Stimulated activated CD4-positive, alpha-beta T cell treated with anti-CD3 and anti-CD28 coated beads, Interleukin-12 subunit alpha, Interleukin-12 subunit beta, amount 100 ng/mL, for 24 hours (primary cell): ENCODE data around the gene SLC27A5.
A peak's percentile ranks its signal among the peaks of the same experiment; 100 is the strongest.
"Not testable (repeated sequence)": the region's sequence is repeated elsewhere in the genome, so short reads cannot be mapped to it uniquely, and the experiment has no call there.

Source experiments
- DNase-seq, 2 experiments: peaks; one replicate each; pipeline ENCODE4 v3.0.0-alpha.2; 2020; ENCODE audit warnings: low read depth in 2 of 2

The SLC27A5 gene

DNA sequence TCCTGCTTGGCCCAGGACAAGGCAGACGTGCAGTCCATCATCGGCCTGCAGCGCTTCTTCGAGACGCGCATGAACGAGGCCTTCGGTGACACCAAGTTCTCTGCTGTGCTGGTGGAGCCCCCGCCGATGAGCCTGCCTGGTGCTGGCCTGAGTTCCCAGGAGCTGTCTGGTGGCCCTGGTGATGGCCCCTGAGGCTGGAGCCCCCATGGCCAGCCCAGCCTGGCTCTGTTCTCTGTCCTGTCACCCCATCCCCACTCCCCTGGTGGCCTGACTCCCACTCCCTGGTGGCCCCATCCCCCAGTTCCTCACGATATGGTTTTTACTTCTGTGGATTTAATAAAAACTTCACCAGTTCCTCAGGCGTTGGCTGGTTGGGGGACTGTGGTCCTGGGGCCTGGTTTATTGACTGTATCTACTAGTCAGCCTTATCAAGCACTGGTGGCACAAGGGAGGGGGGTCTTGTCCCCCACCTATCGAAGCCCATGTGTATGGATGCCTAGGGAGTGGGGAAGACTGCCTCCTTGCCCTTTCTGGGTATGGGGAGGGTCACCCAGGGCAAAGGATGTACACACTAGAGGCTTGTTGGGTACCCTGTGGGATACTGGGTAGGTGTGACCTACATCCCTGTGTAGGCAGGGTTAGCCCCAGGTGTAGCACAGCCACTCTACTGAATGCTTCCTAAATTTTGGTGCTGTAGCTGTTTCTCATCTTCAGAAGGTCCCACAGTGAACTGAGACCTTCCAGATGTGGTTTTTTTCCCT is 38.8 kb upstream of the SLC27A5 start:
- no peak for DNase-seq

DNA sequence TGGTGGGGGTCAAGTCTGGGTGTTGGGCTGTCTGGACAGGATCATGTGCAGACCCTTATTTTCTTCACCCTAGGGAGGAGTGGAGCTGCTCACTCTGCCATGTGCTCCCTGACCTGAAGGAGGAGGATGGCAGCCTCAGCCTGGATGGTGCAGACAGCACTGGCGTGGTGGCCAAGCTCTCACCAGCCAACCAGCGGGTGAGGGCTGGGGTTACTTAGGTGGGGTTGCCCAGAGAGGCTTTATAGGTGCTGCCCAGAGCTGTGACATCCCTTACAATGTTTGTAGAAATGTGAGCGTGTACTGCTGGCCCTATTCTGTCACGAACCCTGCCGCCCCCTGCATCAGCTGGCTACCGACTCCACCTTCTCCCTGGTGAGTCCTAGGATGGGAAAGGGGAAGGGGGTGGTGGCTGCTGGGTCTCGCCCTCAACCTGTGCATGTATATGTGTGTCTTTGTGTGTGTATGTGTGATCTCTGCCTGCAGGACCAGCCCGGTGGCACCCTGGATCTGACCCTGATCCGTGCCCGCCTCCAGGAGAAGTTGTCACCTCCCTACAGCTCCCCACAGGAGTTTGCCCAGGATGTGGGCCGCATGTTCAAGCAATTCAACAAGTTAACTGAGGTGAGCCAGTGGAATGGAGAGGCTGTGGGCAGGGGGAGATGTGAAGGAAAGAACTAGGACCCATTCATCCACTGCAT is 38.0 kb upstream of the SLC27A5 start:
- DNase-seq: no peak

DNA sequence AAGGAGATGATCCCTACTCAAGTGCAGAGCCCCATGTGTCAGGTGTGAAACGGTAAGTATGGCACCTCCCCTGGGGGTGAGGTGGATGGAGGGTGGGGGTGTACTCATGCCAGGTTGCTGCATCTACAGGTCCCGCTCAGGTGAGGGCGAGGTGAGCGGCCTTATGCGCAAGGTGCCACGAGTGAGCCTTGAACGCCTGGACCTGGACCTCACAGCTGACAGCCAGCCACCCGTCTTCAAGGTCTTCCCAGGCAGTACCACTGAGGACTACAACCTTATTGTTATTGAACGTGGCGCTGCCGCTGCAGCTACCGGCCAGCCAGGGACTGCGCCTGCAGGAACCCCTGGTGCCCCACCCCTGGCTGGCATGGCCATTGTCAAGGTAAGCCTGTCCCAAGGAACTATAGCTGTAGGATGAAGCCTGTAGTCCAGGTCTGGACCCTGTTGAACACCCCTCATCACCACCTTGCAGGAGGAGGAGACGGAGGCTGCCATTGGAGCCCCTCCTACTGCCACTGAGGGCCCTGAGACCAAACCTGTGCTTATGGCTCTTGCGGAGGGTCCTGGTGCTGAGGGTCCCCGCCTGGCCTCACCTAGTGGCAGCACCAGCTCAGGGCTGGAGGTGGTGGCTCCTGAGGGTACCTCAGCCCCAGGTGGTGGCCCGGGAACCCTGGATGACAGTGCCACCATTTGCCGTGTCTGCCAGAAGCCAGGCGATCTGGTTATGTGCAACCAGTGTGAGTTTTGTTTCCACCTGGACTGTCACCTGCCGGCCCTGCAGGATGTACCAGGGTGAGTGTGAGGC is 37.3 kb upstream of the SLC27A5 start:
- DNase-seq: no peak

DNA sequence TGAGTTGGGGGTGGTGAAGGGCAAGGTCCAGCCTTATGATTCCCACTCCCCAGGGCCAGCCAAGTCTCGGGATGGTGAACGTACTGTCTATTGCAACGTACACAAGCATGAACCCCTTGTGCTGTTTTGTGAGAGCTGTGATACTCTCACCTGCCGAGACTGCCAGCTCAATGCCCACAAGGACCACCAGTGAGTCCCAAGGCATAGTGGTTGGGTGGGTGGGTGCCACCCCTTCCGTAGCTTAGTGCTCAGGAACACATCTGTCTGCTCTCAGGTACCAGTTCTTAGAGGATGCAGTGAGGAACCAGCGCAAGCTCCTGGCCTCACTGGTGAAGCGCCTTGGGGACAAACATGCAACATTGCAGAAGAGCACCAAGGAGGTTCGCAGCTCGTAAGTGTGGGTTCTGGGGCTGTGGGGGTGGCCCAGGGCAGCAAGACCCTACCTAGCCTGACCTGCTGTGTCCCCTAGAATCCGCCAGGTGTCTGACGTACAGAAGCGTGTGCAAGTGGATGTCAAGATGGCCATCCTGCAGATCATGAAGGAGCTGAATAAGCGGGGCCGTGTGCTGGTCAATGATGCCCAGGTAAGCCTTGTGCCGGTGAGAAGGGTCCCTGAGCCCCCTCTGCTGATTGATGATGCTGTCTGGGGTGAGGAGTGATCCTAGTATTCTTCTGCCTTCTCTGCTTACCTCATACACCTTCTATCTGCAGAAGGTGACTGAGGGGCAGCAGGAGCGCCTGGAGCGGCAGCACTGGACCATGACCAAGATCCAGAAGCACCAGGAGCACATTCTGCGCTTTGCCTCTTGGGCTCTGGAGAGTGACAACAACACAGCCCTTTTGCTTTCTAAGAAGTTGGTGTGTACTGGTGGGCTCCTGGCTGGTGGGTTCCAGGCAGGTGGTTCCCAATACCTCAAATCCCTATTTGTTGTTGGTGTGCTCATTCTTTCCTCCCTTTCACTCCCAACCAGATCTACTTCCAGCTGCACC is 35.8 kb upstream of the SLC27A5 start:
- DNase-seq: no peak

DNA sequence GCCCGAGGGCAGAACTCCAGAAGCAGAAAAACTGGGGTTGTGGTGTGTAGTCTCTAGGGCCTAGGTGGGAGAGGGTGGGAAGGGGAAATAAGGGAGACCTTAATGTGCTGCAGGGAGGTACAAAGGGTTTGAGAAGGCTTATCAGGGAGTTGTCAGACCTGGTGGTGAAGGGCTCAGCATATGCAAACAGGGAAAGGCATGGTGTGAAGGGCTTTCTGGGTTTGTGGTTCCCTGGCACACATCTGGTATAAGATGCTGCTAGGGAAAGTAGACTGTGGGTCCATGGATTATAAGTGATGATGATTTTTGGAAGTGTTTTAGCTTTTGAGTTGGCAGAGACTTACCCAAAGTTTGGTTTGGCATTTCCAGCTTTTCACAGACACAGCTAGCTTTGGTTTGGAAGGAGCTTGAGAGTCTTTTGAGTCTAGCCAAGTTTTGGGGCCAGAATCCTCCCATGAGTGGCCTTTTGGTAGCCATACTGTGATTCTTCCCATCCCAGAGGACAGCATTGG is 34.3 kb upstream of the SLC27A5 start:
- DNase-seq: no peak

DNA sequence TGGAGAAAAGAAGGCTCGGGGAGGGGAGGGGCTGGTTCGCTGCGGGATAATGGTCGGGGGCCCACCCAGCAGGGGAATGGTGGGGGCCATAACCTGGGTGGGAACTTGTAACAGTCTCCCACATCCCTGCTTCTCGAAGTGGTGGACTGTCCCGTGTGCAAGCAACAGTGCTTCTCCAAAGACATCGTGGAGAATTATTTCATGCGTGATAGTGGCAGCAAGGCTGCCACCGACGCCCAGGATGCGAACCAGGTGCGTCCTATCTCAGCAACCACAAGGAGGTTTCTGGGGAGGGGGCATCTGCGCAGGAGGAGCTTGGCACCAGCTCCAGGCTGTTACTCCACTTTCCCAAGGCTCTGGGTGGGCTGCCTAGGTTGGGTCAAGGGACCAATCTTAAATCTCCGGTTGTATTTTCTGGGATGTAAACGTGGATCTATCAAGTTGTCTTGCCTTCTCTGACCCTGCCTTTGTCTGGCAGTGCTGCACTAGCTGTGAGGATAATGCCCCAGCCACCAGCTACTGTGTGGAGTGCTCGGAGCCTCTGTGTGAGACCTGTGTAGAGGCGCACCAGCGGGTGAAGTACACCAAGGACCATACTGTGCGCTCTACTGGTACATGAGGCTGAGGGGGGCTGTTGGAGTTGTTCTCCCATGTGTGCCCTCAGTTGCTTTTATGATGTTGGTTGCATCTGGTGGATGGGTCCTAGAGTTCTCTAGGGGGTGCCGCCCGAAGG is 33.7 kb upstream of the SLC27A5 start:
- no peak for DNase-seq

DNA sequence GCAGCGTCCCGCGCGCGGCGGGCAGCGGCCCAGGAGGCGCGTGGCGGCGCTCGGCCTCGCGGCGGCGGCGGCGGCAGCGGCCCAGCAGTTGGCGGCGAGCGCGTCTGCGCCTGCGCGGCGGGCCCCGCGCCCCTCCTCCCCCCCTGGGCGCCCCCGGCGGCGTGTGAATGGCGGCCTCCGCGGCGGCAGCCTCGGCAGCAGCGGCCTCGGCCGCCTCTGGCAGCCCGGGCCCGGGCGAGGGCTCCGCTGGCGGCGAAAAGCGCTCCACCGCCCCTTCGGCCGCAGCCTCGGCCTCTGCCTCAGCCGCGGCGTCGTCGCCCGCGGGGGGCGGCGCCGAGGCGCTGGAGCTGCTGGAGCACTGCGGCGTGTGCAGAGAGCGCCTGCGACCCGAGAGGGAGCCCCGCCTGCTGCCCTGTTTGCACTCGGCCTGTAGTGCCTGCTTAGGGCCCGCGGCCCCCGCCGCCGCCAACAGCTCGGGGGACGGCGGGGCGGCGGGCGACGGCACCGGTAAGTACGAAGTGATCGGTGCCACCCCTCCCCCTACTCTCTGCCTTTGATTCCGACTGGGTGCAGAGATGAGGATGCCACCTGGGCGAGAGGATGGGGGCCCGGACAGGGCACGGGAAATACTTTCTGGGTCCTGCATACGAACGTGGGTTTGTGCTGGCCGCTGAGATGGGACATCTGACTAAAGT is 32.9 kb upstream of the SLC27A5 start:
- peak in 1 of 2 experiments; percentile 55 for DNase-seq

DNA sequence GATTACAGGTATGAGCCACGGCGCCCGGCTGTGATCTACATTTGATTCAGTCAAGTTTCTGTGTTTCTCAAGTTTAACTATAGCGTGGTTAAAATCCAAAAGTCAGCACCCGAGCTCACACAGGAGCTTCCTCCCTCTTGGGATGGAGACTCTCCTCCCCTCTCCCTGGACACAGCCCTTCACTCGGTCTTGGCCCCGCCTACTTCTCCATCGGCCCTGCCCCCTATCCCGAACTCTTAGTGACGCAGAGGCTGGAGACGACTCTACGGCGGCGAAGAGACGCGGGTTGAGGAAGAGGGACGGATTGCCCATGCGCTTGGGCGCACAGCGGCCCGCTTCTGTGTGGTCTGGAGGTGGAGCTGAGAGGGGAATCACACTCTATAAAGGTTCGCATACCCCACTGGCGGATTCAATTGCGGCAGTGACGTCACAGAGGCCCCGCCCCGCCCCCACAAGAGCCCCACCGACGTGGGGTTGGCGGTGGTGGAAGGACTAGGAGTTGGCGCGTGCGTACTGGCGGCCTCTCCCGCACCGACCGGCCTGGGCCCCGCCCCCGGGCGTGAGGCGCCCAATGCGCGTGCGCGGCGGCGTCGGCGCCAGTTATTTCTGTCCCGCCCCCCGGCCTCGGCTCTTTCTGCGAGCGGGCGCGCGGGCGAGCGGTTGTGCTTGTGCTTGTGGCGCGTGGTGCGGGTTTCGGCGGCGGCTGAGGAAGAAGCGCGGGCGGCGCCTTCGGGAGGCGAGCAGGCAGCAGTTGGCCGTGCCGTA is 32.2 kb upstream of the SLC27A5 start, which contains the start of gene TRIM28:
Gene TRIM28, plus strand, starts transcription at position 239 of the 765 bp plus-strand sequence. CDS start 694 bp downstream, outside the sequence.
- peak; percentile 100 for DNase-seq

DNA sequence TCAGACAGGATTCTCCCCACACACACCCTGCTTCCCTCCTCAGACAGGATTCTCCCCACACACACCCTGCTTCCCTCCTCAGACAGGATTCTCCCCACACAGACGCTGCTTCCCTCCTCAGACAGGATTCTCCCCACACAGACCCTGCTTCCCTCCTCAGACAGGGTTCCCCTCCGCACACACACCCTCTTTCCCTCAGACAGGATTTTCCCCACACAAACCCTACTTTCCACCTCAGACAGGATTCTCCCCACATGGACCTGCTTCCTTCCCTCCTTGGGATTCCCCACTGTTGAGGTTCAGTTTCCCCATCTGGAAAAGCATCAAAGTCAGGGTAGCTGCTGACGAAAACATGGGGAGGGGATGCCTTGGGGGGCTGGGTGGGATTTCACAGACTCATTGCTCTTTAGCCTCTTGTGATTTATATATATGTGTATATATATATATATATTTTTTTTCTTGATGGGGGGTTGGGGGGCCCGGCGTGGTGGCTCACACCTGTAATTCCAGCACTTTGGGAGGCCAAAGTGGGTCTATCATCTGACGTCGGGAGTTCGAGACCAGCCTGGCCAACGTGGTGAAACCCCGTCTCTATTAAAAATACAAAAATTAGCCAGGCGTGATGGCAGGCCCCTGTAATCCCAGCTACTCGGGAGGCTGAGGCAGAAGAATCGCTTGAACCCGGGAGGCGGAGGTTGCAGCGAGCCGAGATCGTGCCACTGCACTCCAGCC is 31.0 kb upstream of the SLC27A5 start:
- DNase-seq: not testable (repeated sequence)

DNA sequence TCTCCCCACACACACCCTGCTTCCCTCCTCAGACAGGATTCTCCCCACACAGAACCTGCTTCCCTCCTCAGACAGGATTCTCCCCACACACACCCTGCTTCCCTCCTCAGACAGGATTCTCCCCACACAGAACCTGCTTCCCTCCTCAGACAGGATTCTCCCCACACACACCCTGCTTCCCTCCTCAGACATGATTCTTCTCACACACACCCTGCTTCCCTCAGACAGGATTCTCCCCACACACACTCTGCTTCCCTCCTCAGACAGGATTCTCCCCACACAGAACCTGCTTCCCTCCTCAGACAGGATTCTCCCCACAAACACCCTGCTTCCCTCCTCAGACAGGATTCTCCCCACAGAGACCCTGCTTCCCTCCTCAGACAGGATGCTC is 27.4 kb upstream of the SLC27A5 start:
- DNase-seq: not testable (repeated sequence)

DNA sequence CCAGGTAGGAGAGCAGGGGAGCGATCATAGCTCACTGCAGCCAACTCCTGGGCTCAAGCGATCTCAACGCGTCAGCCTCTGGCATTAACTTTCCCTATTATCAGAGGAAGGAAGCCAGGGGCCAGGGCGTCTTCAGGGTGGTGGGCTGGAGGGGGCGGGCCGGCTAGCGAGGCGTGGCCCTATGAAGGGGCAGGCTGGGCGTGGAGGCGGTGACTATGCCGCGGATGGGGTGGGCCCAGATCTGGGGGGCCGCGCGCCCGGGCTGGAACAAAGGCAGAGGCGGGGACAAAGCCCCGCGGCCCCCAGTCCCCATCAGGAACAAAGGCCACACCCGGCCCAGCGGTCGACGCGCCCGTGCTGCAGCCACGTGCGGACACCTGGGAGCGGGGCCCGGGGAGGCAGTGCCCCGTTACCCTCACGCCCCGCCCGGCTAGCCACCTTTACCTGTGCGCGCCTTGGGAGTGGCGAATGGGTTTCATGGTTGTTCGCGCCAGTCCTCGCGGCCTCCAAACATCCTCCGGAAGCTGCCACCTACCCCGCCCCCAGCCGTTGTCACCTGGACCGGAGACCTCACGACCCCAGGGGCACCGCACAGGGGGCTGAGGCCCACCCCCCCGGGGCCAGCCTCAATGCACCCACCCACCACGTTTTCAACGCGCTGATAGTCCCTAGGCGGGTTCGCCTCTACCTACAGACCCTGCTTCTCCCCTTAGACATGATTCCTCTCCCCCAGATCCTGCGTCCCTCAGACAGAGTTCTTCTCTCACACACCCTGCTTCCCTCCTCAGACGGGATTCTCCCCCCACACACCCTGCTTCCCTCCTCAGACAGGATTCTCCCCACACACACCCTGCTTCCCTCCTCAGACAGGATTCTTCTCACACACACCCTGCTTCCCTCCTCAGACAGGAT is 26.7 kb upstream of the SLC27A5 start:
- no peak for DNase-seq

DNA sequence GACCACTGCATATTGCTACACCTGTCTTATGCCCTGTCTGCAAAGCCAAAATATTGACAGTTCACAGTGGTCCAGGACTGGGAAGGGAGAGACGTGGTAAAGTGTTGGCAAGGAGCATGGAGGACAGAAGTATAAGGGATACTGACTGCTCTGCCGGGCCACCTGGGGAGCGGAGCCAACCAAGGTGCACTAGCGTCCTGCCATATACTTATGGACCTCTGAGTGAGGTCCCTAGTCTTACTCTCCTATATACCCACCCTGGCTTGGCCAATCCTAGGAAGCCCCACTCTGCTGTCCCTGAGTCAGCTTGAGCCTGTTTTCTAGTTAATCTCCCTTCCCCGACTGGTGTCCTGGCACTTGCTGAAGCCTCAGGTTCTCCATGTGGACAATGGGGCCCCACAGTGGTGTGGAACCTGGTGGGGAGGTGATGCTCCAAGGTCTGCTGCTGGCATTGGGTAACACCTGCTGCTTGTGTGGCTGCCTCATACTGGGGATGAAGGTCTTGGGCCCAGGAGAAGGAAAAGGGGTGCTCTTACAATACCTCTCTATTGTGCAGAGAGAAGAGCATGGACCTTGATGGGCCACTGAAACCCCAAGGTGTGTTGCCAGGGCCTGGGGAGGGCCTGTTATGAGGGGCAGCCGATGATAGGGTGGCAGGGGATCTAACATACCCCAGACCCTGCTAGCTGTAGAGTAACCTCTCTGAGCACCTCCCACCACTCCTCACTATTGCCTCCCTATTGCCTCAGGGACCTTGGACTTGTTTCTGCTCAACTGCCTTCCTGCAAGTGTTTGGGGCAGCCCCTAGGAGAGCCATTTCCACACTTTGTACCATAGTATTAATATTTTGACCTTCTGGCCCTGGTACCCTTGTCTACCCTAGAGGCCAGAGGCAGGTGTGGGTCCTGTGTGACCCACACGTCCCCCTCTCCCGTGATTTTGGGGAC is 25.3 kb upstream of the SLC27A5 start:
- DNase-seq: no peak

DNA sequence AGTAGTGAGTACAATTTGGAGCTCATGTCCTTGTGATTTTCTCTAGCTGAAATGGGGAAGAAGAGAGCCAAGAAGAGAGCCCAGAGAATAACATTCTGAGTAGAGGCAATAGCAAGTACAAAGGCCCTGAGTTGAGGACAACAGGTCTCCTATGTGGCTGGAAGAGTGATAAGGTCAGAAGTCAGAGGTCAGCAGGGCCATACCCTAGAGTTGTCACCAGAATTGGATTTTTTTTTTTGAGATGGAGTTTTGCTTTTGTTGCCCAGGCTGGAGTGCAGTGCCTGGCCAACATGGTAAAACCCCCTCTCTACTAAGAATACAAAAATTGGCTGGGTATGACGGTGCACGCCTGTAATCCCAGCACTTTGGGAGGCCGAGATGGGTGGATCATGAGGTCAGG is 24.1 kb upstream of the SLC27A5 start:
- DNase-seq: no peak

DNA sequence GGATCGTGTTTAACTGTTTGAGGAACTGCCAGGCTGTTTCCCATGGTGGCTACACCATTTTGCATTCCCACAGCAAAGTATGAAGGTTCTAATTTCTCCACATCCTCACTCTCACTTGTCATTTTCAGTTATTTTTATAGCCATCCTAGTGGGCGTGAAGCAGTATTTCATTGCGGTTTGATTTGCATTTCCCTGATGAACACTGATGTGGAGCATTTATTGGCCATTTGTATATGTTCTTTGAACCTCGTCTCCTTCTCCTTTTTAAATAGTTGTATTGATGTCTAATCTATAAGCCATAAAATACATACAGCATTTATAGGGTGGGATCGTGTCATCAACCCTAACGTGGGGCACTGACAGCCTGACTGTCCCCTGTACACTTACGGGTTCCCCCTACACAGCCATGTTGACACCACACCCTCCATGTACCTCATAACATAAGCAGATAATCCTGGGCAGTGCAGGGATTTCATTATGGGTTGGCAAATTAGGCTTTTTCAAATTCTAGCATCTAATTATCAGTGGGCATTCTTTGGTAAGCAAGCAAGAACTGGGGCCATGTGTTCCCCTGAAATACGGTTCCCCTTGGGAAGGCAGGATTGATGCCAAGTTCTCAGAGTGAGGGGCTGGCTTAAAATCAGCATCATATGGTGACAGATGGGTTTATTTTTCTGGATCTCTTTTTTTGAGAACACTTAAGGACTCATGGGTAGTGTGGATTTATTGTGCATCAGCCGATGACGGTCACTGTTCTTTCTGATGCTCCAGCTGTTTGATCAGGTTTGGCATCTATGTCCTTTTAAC is 19.4 kb upstream of the SLC27A5 start:
- DNase-seq: no peak

DNA sequence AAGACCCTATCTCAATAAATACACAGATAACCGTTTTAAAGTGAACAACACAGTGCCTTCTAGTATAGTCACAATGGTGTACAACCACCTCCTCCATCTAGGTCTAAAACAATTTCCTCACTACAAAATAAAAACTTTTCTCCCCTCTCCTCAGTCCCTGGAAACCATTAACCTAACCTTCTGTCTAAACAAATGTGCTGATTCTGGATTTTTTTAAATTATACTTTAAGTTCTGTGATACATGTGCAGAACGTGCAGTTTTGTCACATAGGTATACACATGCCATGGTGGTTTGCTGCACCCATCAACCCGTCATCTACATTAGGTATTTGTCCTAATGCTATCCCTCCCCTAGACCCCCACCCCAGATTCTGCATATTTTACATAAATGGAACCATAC is 17.6 kb upstream of the SLC27A5 start:
- DNase-seq: no peak
